ENCODE results near the gene CLIC5. TPM values are rescaled to one million over a fixed set of nuclear protein-coding genes. Genes with fewer than 3 reads are reported as not detected.

CLIC5 gene
- total and polyA plus RNA-seq, 3 donors from 2014 or later, result 2.7 to 17.1 (median 4.8) TPM

DNA sequence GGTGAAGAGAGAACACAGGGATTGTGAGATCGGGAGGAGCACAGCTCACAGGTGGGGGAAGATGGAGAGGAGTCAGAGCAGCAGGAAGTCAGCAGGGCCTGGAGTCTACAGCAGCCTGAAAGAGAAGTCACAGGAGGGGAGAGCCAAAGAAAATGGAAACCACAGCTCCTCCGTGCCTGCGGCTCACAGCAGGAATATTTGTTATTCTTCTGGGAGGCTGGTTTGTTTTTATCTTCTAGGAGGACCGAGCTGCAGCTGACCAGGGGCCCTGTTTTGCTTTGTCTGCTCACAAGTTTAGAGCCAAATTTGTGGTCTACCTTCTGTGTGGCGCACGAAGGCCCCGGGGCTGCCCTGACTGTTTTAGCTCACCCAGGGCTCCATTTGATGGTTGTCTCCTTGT lies 81.8 kb downstream of the CLIC5 start:
- intact Hi-C loops (cut with DNase I; ENCODE audit: low total_unique reads), result no loop called here
- Histone ChIP-seq H3K27ac (no peak overlapping the region), H3K27me3 (no peaks in the 10 kb centered on the region), H3K4me3 (no peak overlapping the region), H3K36me3 (ENCODE audit: low read depth, missing control alignments) (no peaks in the 10 kb centered on the region), H3K4me1 (no peaks in the 10 kb centered on the region), H3K9me3 (no peaks in the 10 kb centered on the region)
- no peak for DNase-seq
- no peak for TF ChIP-seq CTCF (IDR thresholded peaks at IDR 0.05)
- TF ChIP-seq POLR2A (IDR thresholded peaks at IDR 0.05), result no peak
- 62 to 76% methylated on average over 7 of the region's 7 CpGs for WGBS, 2 donors

GRCh38 chr6:45931232-45931631 lies 84.4 kb downstream of the CLIC5 start:
- DNase-seq, result no peak
- WGBS, 2 donors, result 90% methylated on average over 1 of the region's 1 CpG
- no peak overlapping the region for H3K4me3 ChIP-seq
- H3K27ac ChIP-seq, result no peak overlapping the region
- no peaks in the 10 kb centered on the region for H3K36me3 ChIP-seq (ENCODE audit: low read depth, missing control alignments)
- no peaks in the 10 kb centered on the region for H3K9me3 ChIP-seq
- no peaks in the 10 kb centered on the region for H3K27me3 ChIP-seq
- H3K4me1 ChIP-seq, result no peaks in the 10 kb centered on the region
- intact Hi-C loops (cut with DNase I; ENCODE audit: low total_unique reads), result no loop called here
- no peak for TF ChIP-seq POLR2A (IDR thresholded peaks at IDR 0.05)
- no peak for TF ChIP-seq CTCF (IDR thresholded peaks at IDR 0.05)

DNA sequence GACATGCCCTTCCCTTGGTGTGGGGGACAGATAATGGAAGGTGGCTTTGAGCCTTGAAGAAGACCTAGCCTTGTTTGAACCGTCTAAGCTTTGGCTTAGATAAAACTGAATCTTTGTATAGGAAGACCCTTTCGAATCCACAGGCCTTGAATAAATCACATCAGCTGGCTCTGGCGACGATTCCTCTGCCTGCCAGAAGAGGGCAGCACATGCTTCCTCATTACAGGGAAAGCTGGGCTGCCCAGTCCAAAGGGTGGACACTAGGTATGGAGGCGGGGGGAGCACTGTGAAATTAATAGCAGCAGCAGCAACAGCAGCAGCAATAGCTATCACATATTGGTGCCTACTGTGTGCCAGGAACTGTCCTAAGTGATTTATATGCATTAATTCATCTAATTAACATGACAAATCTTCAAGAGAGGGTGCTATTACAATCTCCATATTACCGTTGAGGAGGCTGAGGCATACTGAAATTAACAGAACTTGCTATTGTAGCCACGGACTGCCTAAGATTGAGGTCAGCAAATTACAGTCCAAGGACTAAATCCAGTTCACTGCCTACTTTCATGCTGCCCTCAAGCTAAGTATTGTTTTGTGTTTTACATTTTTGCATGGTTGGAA lies 85.1 kb downstream of the CLIC5 start:
- intact Hi-C loops (cut with DNase I; ENCODE audit: low total_unique reads), result no loop called here
- Histone ChIP-seq H3K27ac (no peak overlapping the region), H3K27me3 (no peaks in the 10 kb centered on the region), H3K4me1 (no peaks in the 10 kb centered on the region), H3K9me3 (no peaks in the 10 kb centered on the region), H3K36me3 (ENCODE audit: low read depth, missing control alignments) (no peaks in the 10 kb centered on the region), H3K4me3 (no peak overlapping the region)
- DNase-seq, result peak; percentile 87
- WGBS, 2 donors, result 29 to 33% methylated on average over 7 of the region's 7 CpGs
- TF ChIP-seq POLR2A (IDR thresholded peaks at IDR 0.05) (no peak), CTCF (IDR thresholded peaks at IDR 0.05) (peak; percentile 78 to 96 (median 93))

DNA sequence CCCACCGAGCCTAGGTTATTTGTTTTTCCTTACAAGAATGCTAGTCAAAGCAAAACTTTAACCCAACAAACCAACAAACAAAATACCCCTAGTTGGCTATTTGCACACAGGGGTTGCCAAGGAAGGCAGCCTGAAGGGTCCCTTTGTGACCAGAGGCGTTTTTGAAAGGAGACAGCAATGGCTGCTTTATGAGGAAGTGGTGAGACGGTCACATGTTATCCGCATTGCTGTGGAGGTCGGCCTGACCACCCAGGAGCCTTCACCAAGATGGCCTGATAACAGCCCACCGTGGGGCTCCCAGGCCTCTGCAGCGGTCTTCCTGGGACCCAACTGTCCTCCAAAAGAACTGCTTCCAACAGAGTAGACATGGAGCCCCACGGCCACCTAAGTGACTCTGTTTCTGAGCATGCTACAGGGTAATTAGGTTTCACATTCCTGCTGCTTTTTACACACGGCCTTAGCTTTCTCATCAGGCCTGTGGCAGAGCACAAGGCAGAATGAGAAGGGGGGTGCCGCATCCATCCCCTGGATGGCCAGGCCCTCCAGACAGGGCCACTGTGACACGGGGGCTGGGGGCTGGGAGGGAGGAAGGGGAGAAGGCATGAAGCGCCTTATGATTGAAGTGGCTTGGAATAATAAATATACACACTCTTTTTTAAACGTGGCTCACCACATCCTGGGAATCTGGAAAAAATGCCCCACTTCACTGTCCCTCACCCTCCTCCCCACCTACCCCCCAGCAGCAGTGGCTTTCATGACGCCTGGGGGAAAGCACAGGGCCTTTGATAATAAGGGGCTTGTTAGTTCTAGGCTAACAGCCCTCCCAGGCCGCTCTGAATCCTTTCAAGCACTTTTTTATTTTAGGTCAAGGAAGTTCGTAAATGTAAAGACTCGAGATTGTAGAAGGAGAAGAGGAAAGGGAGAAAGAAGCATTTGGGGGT lies 86.0 kb downstream of the CLIC5 start:
- H3K4me1 ChIP-seq, result no peaks in the 10 kb centered on the region
- H3K36me3 ChIP-seq (ENCODE audit: low read depth, missing control alignments), result no peaks in the 10 kb centered on the region
- DNase-seq, result no peak
- no peak overlapping the region for H3K27ac ChIP-seq
- no peak overlapping the region for H3K4me3 ChIP-seq
- H3K27me3 ChIP-seq, result no peaks in the 10 kb centered on the region
- H3K9me3 ChIP-seq, result no peaks in the 10 kb centered on the region
- intact Hi-C loops (cut with DNase I; ENCODE audit: low total_unique reads), result loop anchor here (10.0 kb wide), 1 partner anchor 485 kb away; no protein-coding TSS in a partner anchor
- WGBS, 2 donors, result 77 to 83% methylated on average over 14 to 17 of the region's 17 CpGs
- TF ChIP-seq CTCF (IDR thresholded peaks at IDR 0.05) (no peak), POLR2A (IDR thresholded peaks at IDR 0.05) (no peak)

Measured in testis (tissue), 3 donors.